ENCODE data around the gene INAFM2.

The INAFM2 gene

DNA sequence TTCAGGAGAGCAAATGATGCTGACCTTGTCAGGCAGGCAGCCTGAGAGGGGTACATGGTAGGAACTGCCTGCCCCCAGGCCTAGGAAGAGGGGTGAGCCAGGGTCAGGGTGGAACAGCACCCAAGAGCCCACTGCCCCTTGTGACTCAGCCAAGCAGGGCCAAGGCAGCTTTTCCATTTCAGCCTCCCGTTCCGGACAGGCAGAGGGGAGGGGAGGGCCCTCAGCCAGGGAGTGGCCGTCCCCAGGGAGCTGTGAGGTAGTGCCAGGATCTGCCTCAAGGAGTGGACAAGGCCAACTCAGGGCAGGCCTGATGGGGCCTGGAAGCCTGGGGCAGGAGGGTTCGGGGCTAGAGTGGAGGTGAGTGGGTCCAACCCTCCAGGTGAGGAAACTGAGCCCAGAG lies 35.5 kb upstream of the INAFM2 start:
- no peak for DNase-seq

DNA sequence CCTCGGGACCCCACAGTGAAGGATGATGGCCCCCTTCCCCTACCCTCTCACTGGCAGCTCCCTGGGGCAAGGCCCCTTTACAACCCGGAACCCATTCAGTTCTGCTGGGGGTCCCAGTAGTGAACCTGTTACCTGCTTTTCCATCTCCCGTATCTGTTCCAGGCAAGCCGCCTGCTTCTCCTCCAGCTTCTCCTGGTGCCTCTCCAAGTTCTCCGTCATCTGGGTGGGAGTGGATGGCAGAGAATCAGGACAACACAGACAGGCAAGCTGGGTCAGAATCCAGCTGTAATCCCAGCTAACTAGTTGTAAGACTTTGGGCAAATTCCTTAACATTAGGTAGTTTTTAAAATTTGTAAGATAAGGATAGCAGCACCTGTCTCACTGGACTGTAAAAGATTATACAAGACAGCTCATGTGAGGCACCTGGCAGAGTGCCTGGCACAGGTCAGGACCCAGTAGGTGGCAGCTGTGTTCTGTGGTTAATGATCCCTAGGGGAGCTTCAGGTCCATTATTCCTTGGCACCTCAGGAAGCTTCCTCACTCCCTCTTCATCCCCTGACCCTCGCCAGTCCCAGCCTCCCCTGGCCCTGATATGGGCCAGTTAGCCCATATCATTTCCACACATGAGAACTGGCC lies 34.2 kb upstream of the INAFM2 start:
- DNase-seq: peak; percentile 66

DNA sequence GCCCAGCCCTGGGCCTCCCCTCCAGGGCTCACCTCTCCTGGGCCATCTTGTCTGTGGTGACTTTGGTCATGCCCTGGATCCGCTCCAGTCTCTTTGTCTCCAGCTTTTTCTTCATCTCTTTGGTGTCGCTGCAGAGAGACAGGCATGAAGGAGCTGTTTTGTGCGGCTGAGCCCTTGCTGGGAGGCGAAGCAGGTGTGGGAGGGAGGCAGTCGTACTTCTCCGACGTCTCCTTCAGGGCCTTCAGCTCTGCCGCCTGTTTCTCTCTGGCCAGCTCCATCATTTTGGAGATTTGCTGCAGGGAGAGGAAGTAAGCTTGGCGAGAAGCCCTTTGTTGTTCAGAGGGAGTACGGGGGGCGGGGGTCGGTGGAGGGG lies 33.0 kb upstream of the INAFM2 start:
- DNase-seq: no peak

DNA sequence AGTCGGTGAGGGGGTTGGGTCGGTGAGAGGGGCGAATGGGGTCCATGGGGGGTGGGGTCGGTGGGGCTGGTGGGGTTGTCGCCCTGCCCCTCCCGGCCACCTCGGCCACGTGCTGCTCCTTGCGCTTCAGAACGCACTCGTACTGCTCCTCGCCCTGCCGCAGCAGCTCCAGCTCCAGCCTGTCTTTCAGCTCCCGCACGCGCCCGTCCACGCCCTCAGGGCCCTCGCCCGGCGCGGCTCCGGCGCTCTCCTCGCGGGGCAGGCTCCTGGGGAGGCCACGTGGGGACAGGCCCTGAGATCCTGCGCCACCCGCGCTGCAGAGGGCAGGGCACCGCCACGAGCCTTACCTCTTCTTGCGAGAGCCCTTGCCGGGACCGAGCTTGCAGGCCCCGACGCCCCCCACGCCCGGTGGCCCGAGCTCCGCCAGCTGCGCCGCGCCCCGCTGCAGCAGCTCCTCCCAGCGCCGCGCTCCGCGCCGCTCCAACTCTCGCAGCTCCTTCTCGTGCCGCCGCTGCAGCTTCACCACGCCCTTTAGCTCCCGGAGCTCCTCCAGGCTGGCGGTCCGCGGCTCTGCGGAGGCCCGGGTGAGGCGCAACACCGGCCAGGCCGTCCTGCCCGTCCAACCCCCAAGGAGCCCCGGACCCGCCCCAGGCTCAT lies 32.4 kb upstream of the INAFM2 start:
- DNase-seq: peak; percentile 79

DNA sequence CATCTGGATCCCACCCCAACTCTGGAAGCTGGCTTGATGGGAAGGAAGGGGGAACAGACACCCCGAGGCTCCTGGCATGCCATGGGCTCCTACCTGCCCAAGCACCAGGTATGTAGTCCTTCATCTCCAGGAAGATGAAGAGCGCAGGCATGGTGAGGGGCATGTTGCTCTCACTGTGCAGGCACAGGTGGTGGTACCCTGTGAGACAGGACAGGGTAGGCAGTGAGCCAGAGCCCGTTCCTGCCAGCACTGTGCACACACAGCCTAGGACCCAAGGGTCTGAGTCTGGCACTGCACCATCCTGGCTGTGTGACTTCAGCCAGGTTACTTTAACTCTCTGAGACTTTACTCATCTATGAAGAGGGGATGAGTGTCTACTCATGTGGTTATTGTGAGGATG lies 31.2 kb upstream of the INAFM2 start:
- DNase-seq: no peak

DNA sequence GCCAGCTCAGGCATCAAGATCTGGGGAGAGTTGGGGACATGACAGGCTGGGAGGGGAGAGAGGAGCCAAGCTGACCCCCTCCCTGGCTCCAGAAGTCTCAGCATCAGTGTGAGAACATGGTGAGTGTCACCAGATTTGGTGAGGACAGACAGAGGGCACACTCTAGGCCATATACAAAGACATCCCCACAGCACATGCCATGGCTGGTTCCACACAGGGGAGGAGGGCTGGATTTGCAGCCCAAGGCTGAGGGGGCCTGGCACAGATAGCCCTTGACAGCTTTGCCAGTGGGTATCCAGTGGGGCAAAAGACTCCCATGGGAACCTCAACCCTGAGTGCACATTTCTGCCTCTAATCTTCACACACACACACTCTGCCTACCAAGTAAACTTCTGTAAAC lies 30.5 kb upstream of the INAFM2 start:
- no peak for DNase-seq

DNA sequence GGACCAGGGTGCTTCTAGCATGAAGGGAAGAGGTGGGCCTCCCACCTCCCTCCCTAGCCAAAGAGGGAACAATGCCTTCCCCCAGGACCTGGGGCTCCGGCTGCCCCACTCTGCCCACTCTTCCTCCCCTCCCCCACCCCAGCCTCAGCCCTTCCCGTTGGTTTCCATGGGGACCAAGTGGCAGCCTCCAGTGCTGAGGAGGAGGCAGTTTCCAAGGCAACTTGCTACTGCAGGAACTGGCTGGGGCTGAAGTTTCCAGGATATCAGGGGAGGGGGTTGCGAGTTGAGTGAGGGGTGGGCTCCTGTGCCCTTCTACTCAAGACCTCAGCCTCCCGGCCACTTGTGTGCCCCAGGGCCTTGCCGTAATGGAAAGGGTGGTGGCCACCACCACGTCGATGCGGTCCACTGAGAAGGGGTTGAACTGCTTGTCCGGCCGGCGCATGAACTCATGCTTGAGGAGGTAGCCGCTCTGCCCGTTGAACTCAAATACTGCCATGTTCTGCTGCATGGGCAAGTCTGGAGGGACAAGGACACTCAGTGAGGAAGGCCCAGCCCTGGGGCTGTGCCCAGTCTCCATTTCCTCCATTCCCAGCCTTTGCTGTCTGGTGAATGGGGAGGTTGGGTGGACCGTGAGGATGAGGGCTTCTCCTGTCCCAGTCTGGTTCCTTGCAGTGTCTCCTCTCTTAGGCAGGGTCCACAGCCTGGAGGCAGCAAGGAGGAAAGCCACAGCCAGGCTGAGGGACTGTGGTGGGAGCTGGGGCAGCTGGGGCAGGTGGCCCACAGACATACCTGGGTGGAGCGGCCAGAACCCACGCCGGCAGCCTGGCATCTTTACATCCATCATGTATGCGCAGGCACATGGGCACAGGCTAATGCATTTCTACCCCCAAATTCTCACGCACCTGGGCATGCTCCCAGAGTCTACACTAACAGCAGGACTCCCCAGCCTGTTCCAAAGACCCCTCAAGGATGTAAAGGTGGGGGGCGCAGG lies 29.3 kb upstream of the INAFM2 start:
- no peak for DNase-seq

DNA sequence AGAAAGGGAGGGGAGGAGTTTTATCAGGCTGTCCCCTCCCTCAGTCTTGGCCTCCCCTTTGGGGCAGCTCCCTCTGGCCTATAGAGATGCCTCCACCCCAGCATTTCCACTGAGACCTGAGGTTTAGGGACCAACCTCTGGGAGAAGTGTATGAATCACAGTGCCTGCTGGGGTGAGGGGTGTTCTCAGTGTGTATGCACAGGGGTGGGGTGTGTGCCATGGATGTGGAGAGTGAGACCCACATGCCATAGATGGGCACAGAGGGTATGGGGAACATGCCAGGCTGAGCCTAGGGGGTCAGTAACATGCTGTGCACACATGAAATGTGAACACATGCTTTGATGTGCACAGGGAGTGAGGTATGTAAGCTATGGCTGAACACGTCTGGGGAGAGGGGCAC lies 28.2 kb upstream of the INAFM2 start:
- no peak for DNase-seq

DNA sequence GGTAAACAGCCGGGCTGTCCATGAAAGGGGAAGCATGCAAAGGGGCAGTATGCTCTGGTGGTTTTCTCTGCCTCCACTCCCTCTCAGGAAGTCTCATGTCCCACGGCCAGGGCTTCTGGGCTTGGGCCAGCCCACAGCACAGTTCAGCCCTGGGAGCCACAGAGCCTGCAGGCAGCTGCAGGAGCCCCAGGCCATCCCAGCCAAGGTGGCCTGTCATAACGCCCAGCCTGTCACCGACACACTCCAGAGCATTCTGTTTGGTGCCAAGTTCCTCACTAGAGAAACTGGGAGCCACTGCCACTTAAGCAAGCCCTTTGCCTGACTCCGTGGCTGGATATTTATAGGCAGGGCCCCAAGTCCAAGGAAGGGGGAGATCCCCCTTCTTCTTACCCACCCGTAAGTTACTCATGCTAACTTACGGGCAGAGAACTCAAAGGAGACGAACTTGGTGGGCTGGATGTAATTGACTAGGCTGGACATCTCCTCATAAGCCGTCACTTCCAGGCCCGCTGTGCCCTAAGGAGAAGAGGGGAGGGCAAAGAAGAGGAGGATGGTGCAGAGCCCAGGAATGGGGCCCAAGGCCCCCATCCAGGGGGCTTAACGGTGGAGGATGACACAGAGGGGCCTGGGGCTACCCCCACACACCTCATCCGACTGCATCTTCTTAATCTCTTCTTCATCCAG lies 27.5 kb upstream of the INAFM2 start:
- no peak for DNase-seq

DNA sequence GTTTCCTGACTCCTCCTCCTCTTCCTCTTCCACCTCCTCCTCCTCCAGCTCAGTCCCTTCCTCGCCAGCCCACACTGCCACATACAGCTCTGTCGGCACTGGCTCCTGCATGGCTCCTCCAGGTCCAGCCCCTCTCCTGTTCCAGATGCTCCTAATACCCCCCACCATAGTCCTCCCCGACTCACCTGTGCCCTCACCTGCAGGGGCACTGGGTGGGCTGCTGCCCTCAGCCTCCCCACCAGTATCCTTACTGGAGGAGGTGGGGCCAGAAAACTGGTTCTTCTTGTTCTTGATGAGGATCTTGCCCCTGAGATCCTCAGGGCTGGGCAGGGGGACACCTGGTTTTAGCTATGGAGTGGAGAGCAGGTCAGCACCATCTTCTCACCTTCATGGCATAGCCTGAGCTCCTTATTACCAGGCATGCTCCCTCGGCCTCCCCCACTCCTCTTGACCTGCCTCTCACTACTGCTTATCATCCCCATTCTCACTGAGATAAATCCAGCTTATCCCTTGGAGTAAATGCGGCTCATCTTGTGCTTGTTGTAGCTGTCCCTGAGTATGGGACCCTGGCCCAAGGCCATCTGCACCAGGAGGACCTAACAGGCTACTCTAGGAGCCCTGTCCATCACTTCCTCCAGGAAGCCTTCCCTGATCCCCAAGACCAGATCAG lies 26.8 kb upstream of the INAFM2 start:
- DNase-seq: peak; percentile 26

DNA sequence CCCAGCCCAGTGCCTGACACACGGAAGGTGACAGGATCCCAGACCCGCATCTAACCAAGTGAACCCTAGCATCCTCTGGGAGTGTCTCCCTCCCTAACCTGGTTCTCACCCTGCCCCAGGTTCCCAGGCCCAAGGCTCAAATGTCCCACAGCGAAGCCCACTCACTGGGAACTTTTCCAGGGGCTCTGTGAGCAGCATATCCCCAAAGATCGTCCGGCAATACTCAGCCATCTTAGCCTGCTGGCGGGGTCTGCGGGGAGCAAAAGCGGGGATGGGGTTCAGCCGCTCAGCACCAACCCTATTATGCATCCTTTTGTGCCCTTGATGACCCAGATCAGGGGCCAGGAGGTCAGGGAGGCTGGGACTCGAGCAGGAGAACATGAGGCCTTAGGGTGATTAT lies 26.1 kb upstream of the INAFM2 start:
- DNase-seq: no peak

DNA sequence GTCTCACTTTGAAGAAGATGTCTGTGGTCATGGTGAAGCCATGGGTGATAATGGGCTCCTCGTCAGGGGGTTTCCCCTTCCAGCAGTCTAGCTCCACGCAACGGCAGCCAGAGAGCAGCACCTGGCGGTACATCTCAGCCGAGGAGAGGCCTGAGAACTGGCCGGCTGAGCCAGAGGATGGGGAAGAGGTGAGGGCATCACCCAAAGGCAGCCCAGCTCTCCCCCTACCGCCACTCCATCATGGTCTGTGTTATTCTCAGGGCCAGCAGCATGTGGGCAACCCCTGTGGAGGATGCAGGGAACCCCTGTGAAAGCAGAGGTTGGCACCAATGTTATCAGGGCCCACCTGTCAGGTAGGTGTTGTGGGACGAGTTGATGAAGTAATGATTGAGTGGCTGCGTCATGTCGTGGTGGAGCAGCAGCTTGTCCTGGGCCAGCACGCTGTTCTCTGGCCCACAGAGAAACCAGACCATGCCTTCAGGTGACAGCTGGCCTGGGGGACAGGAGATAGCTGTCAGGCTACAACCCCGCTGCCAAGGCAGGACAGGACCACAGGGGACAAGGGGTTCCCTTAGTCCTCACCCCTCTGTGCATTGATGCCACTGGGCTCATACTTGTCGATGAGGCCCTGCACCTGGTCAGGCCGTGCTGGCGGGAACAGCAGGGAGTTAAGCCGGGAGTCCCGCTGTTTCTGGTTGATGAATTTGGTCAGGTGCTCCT lies 25.1 kb upstream of the INAFM2 start:
- DNase-seq: no peak

DNA sequence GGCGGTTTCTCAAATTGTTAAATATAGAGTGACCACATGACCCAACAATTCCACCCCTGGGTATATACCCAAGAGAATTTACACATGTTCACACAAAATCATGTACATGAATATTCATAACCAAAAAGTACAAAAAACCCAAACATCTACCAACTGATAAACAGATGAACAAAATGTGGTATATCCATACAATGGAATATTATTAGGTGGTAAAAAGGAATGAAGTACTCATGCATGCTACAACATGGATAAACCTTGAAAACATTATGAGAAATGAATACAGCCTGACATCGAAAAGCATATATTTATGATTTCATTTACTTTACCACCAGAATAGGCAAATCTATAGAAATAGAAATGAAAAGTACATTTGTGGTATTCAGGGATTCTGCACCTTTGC lies 23.1 kb upstream of the INAFM2 start:
- DNase-seq: no peak

DNA sequence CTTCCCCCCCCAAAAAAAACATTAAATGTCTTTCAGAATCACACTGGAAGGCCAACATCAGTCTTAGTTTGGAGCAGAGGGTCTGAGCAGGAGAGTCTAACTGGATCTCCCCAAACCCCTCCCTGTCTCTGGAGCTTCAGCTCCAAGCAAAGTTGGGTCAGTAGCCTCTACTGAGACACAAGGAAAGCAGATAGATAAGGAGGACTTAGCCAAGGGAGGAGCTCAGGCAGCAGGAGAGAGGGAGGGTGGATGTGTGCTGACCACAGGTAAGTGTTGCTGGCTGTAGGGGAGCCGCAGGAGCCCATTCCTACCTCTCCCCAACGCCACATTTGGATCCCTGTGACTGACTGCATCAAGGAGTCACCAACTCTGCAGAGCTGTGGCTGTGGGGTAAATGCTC lies 22.7 kb upstream of the INAFM2 start:
- DNase-seq: no peak

DNA sequence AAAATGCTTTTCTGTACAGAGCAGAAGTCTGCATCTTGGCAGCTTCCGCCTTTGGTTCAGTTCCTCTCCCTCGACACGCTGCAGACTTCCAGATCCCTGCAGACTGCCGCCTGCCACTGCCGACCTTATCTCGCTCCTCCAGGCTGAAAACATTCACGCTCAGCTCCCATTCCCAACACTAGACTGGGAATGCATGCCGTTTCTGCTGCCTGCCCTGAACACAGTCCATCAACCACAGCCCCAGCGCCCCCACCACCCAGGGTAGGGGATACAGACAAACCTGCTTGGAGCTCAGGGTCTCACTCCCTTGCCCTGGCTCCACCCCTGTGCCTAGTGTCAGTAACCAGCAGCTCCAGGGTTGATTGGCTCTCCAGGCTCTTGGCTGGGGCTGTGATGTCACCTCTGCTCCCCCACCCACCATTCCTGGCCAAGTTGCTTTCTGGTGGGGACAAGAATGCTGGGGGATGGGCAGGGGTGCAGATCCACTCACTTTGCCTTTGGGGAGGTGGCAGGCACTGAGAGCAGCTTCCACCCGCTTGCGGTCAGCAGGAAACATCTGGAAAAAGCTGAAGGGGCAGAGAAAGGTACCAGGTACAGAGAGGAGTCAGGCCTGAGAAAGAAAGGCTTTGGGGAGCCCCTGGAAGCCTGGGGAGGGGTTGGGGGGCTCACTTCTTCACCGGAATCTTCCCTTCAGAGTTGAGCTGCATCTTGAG lies 21.9 kb upstream of the INAFM2 start:
- DNase-seq: no peak

DNA sequence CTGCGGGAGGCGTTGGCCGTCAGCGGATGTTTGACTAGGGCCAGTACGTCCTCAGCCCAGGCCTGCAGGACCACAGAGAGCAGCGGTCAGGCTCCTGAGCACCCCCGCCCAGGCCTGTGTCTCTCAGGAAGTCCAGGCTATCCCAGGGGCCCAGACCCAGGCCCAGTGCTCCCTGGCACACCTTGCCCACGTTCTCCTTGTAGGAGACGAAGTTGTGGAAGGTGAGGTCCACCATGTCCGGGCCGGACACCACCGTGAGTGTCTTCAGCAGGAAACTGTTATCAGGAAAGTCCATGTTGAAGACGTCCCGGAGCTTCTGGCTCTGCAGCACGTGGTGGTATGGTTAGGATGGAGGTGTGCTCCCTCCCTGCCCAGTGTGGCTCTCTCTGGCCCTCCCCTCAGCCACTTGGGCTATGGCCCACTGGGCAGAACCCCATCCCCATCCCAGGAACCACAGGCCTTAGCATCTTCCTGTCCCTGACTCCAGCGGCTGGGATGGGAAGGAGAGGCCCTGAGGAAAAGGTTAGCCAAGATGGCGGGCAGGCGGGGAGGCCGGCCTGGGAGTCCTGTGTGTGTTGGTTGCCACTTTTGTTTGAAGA lies 21.1 kb upstream of the INAFM2 start:
- DNase-seq: no peak

DNA sequence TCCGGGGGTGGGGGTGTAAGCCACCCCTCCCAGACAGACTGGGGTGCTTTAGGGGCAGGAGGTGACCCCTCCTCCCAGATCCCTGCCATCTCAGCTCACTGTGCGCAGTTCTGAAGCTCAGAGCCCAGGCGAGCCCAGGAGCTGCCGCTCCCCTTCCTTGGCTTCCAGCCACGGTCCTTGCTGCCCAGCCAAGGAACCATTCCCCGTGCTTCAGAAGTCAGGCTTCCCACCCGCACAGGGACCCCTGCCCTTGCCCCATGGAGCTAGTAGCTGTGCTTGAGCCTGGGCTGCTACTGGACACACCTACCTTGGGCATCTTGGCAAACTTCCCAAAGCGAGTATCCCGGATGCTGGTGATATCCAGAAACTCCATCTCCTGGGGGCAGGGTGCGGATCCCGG lies 20.5 kb upstream of the INAFM2 start:
- DNase-seq: no peak

DNA sequence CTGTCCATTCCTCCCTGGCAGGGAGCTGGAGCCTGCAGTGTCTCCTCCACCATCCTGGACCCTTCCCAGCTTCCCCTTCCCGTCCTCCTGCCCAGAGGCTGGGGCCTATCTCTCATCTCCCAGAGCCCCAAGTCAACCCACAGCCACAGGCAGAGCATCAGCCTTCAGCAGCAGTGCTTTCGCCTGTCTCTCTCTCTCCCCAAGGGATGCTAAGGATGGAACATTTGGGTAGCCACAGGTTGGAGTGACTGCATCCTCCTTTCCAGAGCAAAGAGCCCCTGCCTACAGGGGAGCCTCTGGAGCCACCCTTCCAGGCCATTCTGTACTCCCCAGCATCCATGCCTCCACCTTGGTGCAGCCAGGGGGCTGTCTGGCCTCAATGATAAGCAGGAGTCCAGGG lies 19.9 kb upstream of the INAFM2 start:
- no peak for DNase-seq

DNA sequence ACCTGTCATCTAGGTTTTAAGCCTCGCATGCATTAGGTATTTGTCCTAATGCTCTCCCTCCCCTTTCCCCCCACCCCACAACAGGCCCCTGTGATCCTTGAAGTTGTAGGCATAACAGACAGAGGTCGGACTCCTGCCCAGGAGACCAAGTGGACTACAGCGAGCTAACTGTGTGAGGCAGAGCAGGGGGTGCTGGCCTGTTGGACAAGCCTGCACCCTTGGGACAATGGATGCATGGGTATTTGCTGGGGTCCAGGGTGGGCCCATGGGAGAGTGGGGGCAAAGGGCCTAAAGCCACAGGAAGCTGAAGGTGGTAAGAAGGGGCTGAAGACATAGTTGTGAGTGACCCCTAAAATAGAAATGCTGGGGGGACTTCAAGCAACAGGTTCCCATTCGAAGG lies 18.2 kb upstream of the INAFM2 start:
- DNase-seq: no peak

DNA sequence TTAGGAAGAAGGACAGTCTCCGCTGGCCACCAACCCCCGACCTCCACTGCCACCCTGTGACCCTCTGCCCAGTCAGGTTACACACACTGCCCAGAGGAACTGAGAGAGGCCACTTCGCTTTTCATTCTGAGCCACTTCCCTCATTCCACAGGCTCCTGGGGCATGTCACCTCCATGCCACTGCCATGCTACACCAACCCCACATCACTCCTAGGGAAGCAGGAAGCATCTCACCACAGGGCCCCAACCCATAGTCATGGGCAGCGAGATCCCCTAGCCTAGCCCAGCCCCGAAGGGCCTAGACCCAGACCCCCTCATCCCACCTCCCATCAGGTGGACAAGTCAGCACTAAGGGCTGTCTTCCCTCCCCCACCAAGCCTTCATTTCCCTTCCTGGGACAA lies 17.1 kb upstream of the INAFM2 start:
- no peak for DNase-seq

DNA sequence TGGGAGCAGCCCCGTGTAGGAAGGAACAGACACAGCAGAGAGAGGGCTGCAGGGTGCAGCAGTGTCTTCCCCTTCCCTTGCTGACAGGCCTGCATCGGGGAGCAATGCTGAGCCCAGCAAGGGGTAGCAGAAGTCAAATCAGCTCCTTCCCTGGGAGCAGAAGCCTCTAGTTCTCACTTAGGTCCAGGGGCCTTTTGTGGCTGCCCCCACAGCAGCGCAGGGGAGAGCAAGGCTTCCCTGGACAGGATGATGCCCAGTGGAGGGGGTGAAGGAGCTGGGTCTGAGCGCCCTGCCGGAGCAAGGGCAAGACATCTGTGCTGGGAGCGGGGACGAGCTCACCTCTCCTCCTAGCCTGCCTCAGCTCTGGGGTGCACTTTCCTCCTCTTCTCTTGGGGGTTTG lies 16.6 kb upstream of the INAFM2 start:
- no peak for DNase-seq

Data from DMS53 (cell line).